Measurements from ENCODE around the gene LETM1. TPM values are rescaled to one million over a fixed set of nuclear protein-coding genes. Genes with fewer than 3 reads are reported as not detected.
A peak's percentile ranks its signal among the peaks of the same experiment; 100 is the strongest.

LETM1 gene
- total RNA-seq: 80.2 and 91.5 TPM in 2 replicates

GRCh38 chr4:1856071-1856942, at the start of gene LETM1:
LETM1 (minus strand) TSS chr4:1856156; CDS start chr4:1855950, 206 bp downstream.
- H3K4me3 ChIP-seq (ENCODE audit: low read depth, low read length): peak within 1 kb of the TSS; percentile 85
- TF ChIP-seq, protein P1, sequence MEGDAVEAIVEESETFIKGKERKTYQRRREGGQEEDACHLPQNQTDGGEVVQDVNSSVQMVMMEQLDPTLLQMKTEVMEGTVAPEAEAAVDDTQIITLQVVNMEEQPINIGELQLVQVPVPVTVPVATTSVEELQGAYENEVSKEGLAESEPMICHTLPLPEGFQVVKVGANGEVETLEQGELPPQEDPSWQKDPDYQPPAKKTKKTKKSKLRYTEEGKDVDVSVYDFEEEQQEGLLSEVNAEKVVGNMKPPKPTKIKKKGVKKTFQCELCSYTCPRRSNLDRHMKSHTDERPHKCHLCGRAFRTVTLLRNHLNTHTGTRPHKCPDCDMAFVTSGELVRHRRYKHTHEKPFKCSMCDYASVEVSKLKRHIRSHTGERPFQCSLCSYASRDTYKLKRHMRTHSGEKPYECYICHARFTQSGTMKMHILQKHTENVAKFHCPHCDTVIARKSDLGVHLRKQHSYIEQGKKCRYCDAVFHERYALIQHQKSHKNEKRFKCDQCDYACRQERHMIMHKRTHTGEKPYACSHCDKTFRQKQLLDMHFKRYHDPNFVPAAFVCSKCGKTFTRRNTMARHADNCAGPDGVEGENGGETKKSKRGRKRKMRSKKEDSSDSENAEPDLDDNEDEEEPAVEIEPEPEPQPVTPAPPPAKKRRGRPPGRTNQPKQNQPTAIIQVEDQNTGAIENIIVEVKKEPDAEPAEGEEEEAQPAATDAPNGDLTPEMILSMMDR (IDR thresholded peaks at IDR 0.05; ENCODE audit: insufficient read depth, low read depth, low read length): no peak
- peak; percentile 95 for DNase-seq (ENCODE audit: low read depth)

DNA sequence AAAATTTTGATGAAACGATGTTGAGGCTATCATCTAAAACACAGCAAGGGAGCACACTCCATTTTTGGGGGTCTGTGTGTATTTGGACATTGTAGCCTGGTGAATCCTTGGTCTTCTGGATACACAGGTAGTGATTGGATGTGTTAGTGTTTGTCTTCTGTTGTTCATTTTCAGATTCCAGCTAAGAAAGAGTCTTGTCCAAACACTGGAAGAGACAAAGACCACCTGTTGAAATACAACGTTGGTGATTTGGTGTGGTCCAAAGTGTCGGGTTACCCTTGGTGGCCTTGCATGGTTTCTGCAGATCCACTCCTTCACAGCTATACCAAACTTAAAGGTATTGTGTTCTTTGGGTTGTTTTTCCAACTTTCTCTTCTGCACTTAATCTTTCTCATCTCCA, 48.1 kb upstream of the LETM1 start:
- H3K4me3 ChIP-seq (ENCODE audit: low read depth, low read length): no peak overlapping the region
- no peak for DNase-seq (ENCODE audit: low read depth)
- TF ChIP-seq, protein P1 (IDR thresholded peaks at IDR 0.05; ENCODE audit: insufficient read depth, low read depth, low read length): no peak

DNA sequence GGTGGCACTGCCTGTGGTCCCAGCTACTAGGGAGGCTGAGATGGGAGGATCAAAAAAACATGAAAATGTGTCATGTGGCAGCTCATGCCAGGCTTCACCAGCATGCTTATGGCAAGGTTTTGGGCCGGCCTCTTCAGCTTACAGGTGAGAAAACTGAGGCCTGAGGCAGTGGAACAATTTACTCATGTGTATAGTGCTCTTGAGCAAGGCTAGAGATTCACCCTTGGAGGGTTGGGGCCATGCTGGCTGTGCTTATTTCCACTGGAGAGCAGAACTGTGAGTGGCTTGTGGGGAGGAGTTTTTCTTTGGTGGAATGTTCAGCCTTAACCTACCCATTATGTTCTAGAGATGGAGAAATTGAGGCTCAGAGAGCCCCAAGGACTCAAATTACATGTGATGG, 47.1 kb upstream of the LETM1 start:
- DNase-seq (ENCODE audit: low read depth): no peak
- no peak overlapping the region for H3K4me3 ChIP-seq (ENCODE audit: low read depth, low read length)
- TF ChIP-seq, protein P1 (IDR thresholded peaks at IDR 0.05; ENCODE audit: insufficient read depth, low read depth, low read length): no peak

GRCh38 chr4:1902243-1902642, 46.3 kb upstream of the LETM1 start:
- TF ChIP-seq, protein P1 (IDR thresholded peaks at IDR 0.05; ENCODE audit: insufficient read depth, low read depth, low read length): no peak
- no peak overlapping the region for H3K4me3 ChIP-seq (ENCODE audit: low read depth, low read length)
- DNase-seq (ENCODE audit: low read depth): no peak

DNA sequence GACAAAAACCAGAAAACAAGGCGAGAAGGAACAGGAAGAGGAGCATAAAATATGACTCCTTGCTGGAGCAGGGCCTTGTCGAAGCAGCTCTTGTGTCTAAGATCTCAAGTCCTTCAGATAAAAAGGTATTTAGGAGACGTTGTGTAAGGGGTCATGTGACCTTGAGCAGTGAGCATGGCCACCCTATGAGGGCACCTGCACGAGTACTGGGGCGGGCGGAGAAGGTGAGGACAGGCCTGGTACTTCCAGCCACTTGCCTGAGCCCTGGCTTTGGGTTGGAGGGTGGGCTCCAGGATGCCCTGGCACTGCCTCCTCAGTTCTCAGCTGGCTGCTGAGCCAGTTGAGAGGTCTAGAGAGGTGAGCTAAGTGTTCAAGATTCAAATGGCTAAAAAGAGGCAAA, 45.2 kb upstream of the LETM1 start:
- no peak for DNase-seq (ENCODE audit: low read depth)
- TF ChIP-seq, protein P1 (IDR thresholded peaks at IDR 0.05; ENCODE audit: insufficient read depth, low read depth, low read length): no peak
- H3K4me3 ChIP-seq (ENCODE audit: low read depth, low read length): no peak overlapping the region

DNA sequence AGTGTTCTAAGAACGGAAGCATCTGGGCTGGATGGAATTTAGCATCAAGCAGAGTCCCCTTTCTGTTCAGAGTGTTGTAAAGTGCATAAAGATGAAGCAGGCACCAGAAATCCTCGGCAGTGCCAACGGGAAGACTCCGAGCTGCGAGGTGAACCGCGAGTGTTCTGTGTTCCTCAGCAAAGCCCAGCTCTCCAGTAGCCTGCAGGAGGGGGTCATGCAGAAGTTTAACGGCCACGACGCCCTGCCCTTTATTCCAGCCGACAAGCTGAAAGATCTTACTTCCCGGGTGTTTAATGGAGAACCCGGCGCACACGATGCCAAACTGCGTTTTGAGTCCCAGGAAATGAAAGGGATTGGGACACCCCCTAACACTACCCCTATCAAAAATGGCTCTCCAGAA, 44.7 kb upstream of the LETM1 start:
- TF ChIP-seq, protein P1 (IDR thresholded peaks at IDR 0.05; ENCODE audit: insufficient read depth, low read depth, low read length): no peak
- no peak for DNase-seq (ENCODE audit: low read depth)

More for the DNA sequence above, 44.7 kb upstream of the LETM1 start:
- H3K4me3 ChIP-seq (ENCODE audit: low read depth, low read length): no peak overlapping the region
